Ovary (tissue), 3 donors: Measurements from ENCODE around the gene RNF5.

Experiments
- CTCF ChIP-seq, 3 donors: fragments of 450-650 bp in 2 of 3; fragments of 200-600 bp in 1 of 3; IDR thresholded peaks; one replicate each; pipeline versions ENCODE4 v1.5.1 to v1.8.0; 2016 to 2022; ENCODE audit warnings: antibody characterized with exemption in 3 of 3, mild to moderate bottlenecking in 1 of 3
- EP300 ChIP-seq: sonication (generic); formaldehyde crosslinking; IDR thresholded peaks from one replicate; pipeline ENCODE4 v1.6.1; 2017; ENCODE audit warnings: antibody characterized with exemption
- POLR2A ChIP-seq: fragments of 450-650 bp; IDR thresholded peaks from one replicate; pipeline ENCODE4 v1.6.1; 2017; ENCODE audit warnings: antibody characterized with exemption, mild to moderate bottlenecking, moderate library complexity
- donor health status: DM: no; HTN: no; CAD: no.

GRCh38 chr6:32147401-32148132, 30.6 kb upstream of the RNF5 start:
- no peak for TF ChIP-seq POLR2A
- no peak for TF ChIP-seq CTCF (IDR thresholded peaks at IDR 0.05)
- no peak for TF ChIP-seq EP300
